Measurements from ENCODE around the gene ELP2. TPM values are rescaled to one million over a fixed set of nuclear protein-coding genes. Genes with fewer than 3 reads are reported as not detected.
A peak's percentile ranks its signal among the peaks of the same experiment; 100 is the strongest.
"Not testable (repeated sequence)": the region's sequence is repeated elsewhere in the genome, so short reads cannot be mapped to it uniquely, and the experiment has no call there.

The ELP2 gene, protein sequence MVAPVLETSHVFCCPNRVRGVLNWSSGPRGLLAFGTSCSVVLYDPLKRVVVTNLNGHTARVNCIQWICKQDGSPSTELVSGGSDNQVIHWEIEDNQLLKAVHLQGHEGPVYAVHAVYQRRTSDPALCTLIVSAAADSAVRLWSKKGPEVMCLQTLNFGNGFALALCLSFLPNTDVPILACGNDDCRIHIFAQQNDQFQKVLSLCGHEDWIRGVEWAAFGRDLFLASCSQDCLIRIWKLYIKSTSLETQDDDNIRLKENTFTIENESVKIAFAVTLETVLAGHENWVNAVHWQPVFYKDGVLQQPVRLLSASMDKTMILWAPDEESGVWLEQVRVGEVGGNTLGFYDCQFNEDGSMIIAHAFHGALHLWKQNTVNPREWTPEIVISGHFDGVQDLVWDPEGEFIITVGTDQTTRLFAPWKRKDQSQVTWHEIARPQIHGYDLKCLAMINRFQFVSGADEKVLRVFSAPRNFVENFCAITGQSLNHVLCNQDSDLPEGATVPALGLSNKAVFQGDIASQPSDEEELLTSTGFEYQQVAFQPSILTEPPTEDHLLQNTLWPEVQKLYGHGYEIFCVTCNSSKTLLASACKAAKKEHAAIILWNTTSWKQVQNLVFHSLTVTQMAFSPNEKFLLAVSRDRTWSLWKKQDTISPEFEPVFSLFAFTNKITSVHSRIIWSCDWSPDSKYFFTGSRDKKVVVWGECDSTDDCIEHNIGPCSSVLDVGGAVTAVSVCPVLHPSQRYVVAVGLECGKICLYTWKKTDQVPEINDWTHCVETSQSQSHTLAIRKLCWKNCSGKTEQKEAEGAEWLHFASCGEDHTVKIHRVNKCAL
- total RNA-seq: 69.0 TPM
- long read RNA-seq, full-length matches to known transcripts: 77 of 105 reads
- long read RNA-seq, partial matches to known transcripts: 6 of 105 reads
- long read RNA-seq, other reads (novel, unspliced or antisense): 22 of 105 reads

DNA sequence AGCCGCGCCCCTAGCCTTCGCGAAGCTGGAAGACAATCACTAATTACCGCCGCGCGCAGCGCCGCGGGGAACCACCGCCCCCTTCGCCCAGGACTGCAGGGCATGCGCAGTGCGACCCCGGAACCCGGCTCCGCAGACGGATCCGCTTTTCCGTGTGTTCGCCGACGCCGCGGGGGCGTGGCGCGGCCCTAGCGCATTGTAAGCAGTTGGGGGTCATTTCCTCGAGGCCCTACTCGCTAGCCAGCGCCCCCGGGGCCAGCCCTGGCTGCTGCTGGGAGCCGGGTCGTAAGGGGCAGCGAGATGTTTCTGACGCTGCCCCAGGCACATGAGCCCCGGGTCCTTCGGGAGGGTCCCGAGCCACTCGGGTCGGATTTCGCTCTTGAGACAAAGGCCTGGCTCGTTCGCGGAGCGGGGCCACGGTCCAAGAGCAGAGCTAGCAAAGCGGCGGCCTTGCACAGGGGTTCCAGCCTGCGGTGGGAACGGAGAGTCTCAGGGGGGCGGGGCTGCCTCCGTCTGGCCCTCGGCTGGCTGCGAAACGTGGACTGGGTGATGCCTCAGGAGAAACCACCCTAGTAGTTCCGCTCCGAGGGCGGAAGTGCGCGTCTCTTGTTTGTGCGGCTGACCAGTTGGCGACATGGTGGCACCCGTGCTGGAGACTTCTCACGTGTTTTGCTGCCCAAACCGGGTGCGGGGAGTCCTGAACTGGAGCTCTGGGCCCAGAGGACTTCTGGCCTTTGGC lies at the start of gene ELP2, which contains the start of gene SLC39A6:
ELP2 (plus strand) TSS at position 600 of the 739 bp plus-strand sequence; CDS start at position 635, 35 bp downstream.
SLC39A6 (minus strand) TSS at position 41 of the 739 bp plus-strand sequence. CDS start 2,333 bp downstream, outside the sequence.
- ATAC-seq (peak; percentile 98), DNase-seq (peak; percentile 97)
- Histone ChIP-seq H3K36me3 (peaks cover 21% of the 10 kb centered on the region), H3K27ac (peak within 1 kb of the TSS; percentile 99), H3K9me3 (no peaks in the 10 kb centered on the region), H3K4me3 (peak within 1 kb of the TSS; percentile 99), H3K27me3 (no peaks in the 10 kb centered on the region), H3K4me1 (peaks cover 25% of the 10 kb centered on the region)
- intact Hi-C loops (cut with DNase I): no loop called here
- TF ChIP-seq, protein P1, sequence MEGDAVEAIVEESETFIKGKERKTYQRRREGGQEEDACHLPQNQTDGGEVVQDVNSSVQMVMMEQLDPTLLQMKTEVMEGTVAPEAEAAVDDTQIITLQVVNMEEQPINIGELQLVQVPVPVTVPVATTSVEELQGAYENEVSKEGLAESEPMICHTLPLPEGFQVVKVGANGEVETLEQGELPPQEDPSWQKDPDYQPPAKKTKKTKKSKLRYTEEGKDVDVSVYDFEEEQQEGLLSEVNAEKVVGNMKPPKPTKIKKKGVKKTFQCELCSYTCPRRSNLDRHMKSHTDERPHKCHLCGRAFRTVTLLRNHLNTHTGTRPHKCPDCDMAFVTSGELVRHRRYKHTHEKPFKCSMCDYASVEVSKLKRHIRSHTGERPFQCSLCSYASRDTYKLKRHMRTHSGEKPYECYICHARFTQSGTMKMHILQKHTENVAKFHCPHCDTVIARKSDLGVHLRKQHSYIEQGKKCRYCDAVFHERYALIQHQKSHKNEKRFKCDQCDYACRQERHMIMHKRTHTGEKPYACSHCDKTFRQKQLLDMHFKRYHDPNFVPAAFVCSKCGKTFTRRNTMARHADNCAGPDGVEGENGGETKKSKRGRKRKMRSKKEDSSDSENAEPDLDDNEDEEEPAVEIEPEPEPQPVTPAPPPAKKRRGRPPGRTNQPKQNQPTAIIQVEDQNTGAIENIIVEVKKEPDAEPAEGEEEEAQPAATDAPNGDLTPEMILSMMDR (IDR thresholded peaks at IDR 0.05): no peak

DNA sequence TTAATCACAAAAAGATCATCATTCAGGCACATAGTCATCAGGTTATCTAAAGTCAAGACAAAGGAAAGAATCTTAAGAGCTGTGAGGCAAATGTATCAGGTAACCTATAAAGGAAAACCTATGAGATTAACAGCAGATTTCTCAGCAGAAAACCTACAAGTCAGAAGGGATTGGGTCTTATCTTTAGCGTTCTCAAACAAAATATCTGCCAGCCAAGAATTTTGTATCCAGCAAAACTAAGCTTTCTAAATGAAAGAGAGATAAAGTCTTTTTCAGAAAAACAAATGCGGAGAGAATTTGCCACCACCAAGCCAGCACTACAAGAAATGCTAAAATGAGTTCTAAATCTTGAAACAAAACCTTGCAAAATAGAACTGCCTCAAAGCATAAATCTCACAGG lies 48.6 kb upstream of the ELP2 start:
- intact Hi-C loops (cut with DNase I); H3K27me3 ChIP-seq; ATAC-seq; H3K36me3 ChIP-seq; H3K27ac ChIP-seq; DNase-seq; H3K9me3 ChIP-seq; H3K4me1 ChIP-seq; H3K4me3 ChIP-seq: not testable (repeated sequence)

DNA sequence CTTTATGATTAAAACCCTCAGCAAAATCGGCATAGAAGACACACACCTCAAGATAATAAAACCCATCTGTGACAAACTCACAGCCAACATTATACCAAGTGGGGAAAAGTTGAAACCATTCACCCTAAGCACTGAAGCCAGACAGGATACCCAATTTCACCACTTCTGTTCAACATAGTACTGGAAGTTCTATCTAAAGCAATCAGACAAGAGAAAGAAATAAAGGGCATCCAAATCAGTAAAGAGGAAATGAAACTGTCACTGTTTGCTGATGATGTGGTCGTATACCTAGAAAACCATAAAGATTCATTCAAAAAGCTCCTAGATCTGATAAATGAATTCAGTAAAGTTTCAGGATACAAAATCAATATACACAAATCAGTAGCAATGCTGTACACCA lies 46.0 kb upstream of the ELP2 start:
- TF ChIP-seq, protein P1 (IDR thresholded peaks at IDR 0.05): no peak
- peaks cover 4% of the 10 kb centered on the region for H3K27me3 ChIP-seq
- DNase-seq (no peak), ATAC-seq (no peak)
- intact Hi-C loops (cut with DNase I): no loop called here
- H3K4me3 ChIP-seq: no peak overlapping the region
- H3K4me1 ChIP-seq: no peaks in the 10 kb centered on the region
- peaks cover 9% of the 10 kb centered on the region for H3K9me3 ChIP-seq
- no peak overlapping the region for H3K27ac ChIP-seq
- no peaks in the 10 kb centered on the region for H3K36me3 ChIP-seq

DNA sequence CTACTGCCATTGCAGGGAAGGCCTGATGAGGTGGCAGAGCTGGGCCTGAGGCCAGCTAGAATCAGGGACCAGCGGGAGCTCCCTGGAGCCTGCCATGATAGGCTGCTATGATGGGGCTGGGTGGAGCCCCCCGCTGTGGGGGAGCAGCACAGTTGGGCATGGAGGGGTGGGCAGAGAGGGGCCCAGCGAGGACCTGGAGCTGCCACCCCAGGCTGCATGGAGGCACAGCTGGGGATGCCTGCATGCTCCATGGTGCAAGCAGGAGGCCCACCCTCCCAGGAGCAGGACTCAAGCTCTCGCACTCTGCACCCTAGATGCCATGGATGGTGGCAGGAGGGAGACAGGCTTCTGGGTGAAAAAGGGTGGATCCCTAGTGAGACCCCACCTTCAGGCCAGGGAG lies 44.5 kb upstream of the ELP2 start:
- Histone ChIP-seq H3K4me3 (no peak overlapping the region), H3K27me3 (peaks cover 4% of the 10 kb centered on the region), H3K27ac (no peak overlapping the region), H3K4me1 (no peaks in the 10 kb centered on the region), H3K36me3 (no peaks in the 10 kb centered on the region), H3K9me3 (peaks cover 9% of the 10 kb centered on the region)
- ATAC-seq (no peak), DNase-seq (no peak)
- intact Hi-C loops (cut with DNase I): no loop called here
- TF ChIP-seq, protein P1 (IDR thresholded peaks at IDR 0.05): no peak

DNA sequence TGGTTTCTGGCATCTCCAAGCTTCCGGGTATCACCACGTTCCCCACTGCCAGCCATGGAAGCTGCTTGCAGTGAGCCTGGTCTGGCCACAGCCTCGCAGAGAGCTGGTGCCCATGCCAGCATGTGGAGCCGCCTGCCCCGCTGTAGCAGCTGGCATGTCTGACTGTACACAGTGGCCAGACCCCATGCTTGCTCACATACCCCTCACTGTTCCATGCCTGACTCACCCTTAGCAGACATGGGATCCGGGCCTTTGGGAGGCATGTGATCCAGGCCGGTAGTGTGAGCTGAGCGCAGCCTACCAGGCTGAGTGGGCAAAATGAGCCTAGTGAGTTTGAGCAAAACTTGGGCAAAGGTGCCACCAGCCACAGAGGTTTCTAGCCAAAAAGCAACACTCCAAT lies 43.5 kb upstream of the ELP2 start:
- Histone ChIP-seq H3K36me3 (no peaks in the 10 kb centered on the region), H3K27me3 (peaks cover 4% of the 10 kb centered on the region), H3K9me3 (no peaks in the 10 kb centered on the region), H3K27ac (no peak overlapping the region), H3K4me1 (no peaks in the 10 kb centered on the region), H3K4me3 (no peak overlapping the region)
- DNase-seq: no peak
- intact Hi-C loops (cut with DNase I): no loop called here
- no peak for ATAC-seq
- TF ChIP-seq, protein P1 (IDR thresholded peaks at IDR 0.05): no peak

Measured in upper lobe of right lung (tissue), 1 donor.